K562 (cell line): ENCODE measurements around the gene GPNMB. TPM values are rescaled to one million over a fixed set of nuclear protein-coding genes. Genes with fewer than 3 reads are reported as not detected.

ENCODE experiments used
- ATAC-seq: fragments of 200-7000 bp; cut with Tn5 transposase; 3 replicates; pipeline ENCODE4 v1.9.1; 2020; ENCODE audit warnings: moderate library complexity
- BruUV-seq: library from RNA; stranded (reverse); fragments of 400-500 nt; replicated peaks from 2 replicates; lab custom pipeline; 2021; lab: Mats Ljungman, UMichigan
- CTCF ChIA-PET: fragments of 300-600 bp; formaldehyde crosslinking; extraction: SDS; loops from one replicate; lab custom pipeline; 2021; ENCODE audit warnings: low intra/inter-chr PET ratio; lab: Yijun Ruan, JAX
- POLR2A ChIA-PET: fragments of 300-600, 350-650 bp; sonication (Branson Sonifier 250); formaldehyde crosslinking; extraction: SDS; loops from one replicate; lab custom pipeline; 2021; ENCODE audit warnings: antibody characterized with exemption, inconsistent platforms; lab: Yijun Ruan, JAX
- DNase-seq, 4 experiments: peaks; one replicate each; pipeline versions ENCODE4 v3.0.0 to v3.0.0-alpha.2; 2011 to 2018; ENCODE audit warnings: low spot score in 3 of 4, mixed read lengths in 3 of 4; ENCODE audit errors: extremely low read depth in 1 of 4
- FAIRE-seq: peaks from 2 replicates; lab custom pipeline; 2011; peaks lifted over from hg19 to GRCh38; lab: Jason Lieb, UNC
- H2AFZ ChIP-seq: 2 replicates; pipeline ENCODE4 v1.6.0; 2011; ENCODE audit warnings: low read depth, low read length, control low read depth, inconsistent platforms
- H3K27ac ChIP-seq: fragments of 200-600 bp; 3 replicates; pipeline ENCODE4 v1.8.0; 2011; ENCODE audit warnings: low read depth, mild to moderate bottlenecking, control low read depth, inconsistent platforms, low read length, moderate library complexity, mixed read lengths; ENCODE audit errors: extremely low read depth
- H3K27me3 ChIP-seq, 2 experiments: fragments of 300-600 bp in 1 of 2; 2 replicates in 1 of 2; 3 replicates in 1 of 2; pipeline versions ENCODE4 v1.6.0 to v1.8.0; 2011; ENCODE audit warnings: inconsistent platforms in 2 of 2, low read length in 2 of 2, mild to moderate bottlenecking in 1 of 2, mixed read lengths in 1 of 2, moderate library complexity in 1 of 2; ENCODE audit not compliant: control insufficient read depth in 2 of 2, insufficient read depth in 2 of 2
- H3K36me3 ChIP-seq: fragments of 300-600 bp; 3 replicates; pipeline ENCODE4 v1.8.0; 2011; ENCODE audit warnings: mild to moderate bottlenecking, low read length, inconsistent platforms; ENCODE audit not compliant: control insufficient read depth, insufficient read depth
- H3K4me1 ChIP-seq, 2 experiments: fragments of 200-600 bp in 1 of 2; replicated peaks in 1 of 2; 2 replicates in 1 of 2; 3 replicates in 1 of 2; pipeline versions ENCODE4 v1.5.1 to v1.8.0; 2011; ENCODE audit warnings: inconsistent platforms in 2 of 2, low read length in 2 of 2, mild to moderate bottlenecking in 1 of 2, mixed read lengths in 1 of 2, moderate library complexity in 1 of 2; ENCODE audit not compliant: control insufficient read depth in 2 of 2, insufficient read depth in 2 of 2
- H3K4me2 ChIP-seq: 2 replicates; pipeline ENCODE4 v1.6.1; 2011; ENCODE audit warnings: low read length, control low read depth, inconsistent platforms, mixed read lengths; ENCODE audit not compliant: insufficient read depth
- H3K4me3 ChIP-seq: fragments of 200-600 bp; sonication (generic), shearing (Covaris generic); 2 replicates; pipeline ENCODE4 v1.5.1; 2016; ENCODE audit warnings: control low read depth, inconsistent platforms
- H3K79me2 ChIP-seq: fragments of 200-600 bp; 3 replicates; pipeline ENCODE4 v1.8.0; 2011; ENCODE audit warnings: low read length, inconsistent platforms; ENCODE audit not compliant: control insufficient read depth, insufficient read depth
- H3K9ac ChIP-seq, 2 experiments: 2 replicates each; pipeline versions ENCODE4 v1.6.0 to v1.6.1; 2011; ENCODE audit warnings: low read depth in 2 of 2, low read length in 2 of 2, control low read depth in 1 of 2, inconsistent platforms in 1 of 2, mild to moderate bottlenecking in 1 of 2, mixed read lengths in 1 of 2; ENCODE audit not compliant: insufficient read depth in 1 of 2
- H3K9me1 ChIP-seq: one replicate; pipeline ENCODE4 v1.6.0; 2011; ENCODE audit warnings: inconsistent platforms, mild to moderate bottlenecking, low read length, moderate library complexity; ENCODE audit not compliant: control insufficient read depth, insufficient read depth
- H3K9me3 ChIP-seq: replicated peaks from 2 replicates; pipeline ENCODE4 v1.5.1; 2011; ENCODE audit warnings: low read depth, low read length, inconsistent platforms; ENCODE audit not compliant: control insufficient read depth, insufficient read depth
- H4K20me1 ChIP-seq: replicated peaks from 2 replicates; pipeline ENCODE4 v1.6.1; 2011; ENCODE audit warnings: low read length, inconsistent platforms, mixed read lengths; ENCODE audit not compliant: control insufficient read depth, insufficient read depth
- ATF1 ChIP-seq, 2 experiments: fragments of 450-650 bp in 1 of 2; IDR thresholded peaks; 2 replicates each; pipeline ENCODE4 v1.6.1; 2016; ENCODE audit warnings: missing compliant biosample characterization in 1 of 2, missing genetic modification characterization in 1 of 2
- BRCA1 ChIP-seq, 2 experiments: fragments of 450-650 bp in 1 of 2; sonication (generic) in 1 of 2; formaldehyde crosslinking in 1 of 2; IDR thresholded peaks; 2 replicates each; pipeline versions ENCODE4 v1.5.0 to v1.6.1; 2017 to 2020; ENCODE audit warnings: mild to moderate bottlenecking in 1 of 2, missing genetic modification reagents in 1 of 2
- KDM1A ChIP-seq, 2 experiments: fragments of 450-650 bp; IDR thresholded peaks; 2 replicates each; pipeline ENCODE4 v1.6.1; 2016; ENCODE audit warnings: mild to moderate bottlenecking in 2 of 2
- MITF ChIP-seq: IDR thresholded peaks from 2 replicates; pipeline ENCODE4 v1.6.1; 2014; ENCODE audit warnings: antibody characterized with exemption
- RCOR1 ChIP-seq, 2 experiments: IDR thresholded peaks; 2 replicates each; pipeline ENCODE4 v1.6.1; 2012; ENCODE audit warnings: low read depth in 2 of 2, low read length in 2 of 2, borderline replicate concordance in 1 of 2, improper control_type of control experiment in 1 of 2
- RUNX1 ChIP-seq: sonication (generic); IDR thresholded peaks from 2 replicates; pipeline ENCODE4 v1.6.1; 2016; ENCODE audit warnings: antibody characterized with exemption, low read depth
- SREBF2 ChIP-seq: sonication (generic); formaldehyde crosslinking; IDR thresholded peaks from 2 replicates; pipeline ENCODE4 v1.4.0; 2020; ENCODE audit warnings: mild to moderate bottlenecking, missing genetic modification reagents
- THRA ChIP-seq: fragments of 450-650 bp; IDR thresholded peaks from 2 replicates; pipeline ENCODE4 v1.6.1; 2017; ENCODE audit warnings: mild to moderate bottlenecking, moderate library complexity
- ZKSCAN3 ChIP-seq: fragments of 250-450 bp; sonication (Bioruptor Pico); IDR thresholded peaks from 2 replicates; pipeline ENCODE4 v1.4.0; 2020
- ZNF561 ChIP-seq: fragments of 450-650 bp; formaldehyde crosslinking; conservative IDR thresholded peaks from 2 replicates; pipeline ENCODE4 v1.4.0; 2020; ENCODE audit warnings: mild to moderate bottlenecking, moderate library complexity
- WGBS: fragments of 100-300 bp; shearing (Covaris generic); methylation state at CpG from one replicate; pipeline ENCODE4 v1.1.6; 2016; ENCODE audit warnings: low coverage, mixed read lengths; ENCODE audit not compliant: insufficient coverage; ENCODE audit errors: missing lambda C conversion rate; 5-methylcytosine and 5-hydroxymethylcytosine counted together
- in situ Hi-C: fragments of 300-500 bp; cut with MboI; formaldehyde crosslinking; loops from 4 replicates; pipeline ENCODE4 v1.15.0; 2018; ENCODE audit warnings: inconsistent platforms, mixed read lengths
- intact Hi-C: fragments of 100-400 bp; cut with micrococcal nuclease; formaldehyde crosslinking; loops from 2 replicates; pipeline ENCODE4 v1.14.2; 2022
- polyA plus RNA-seq, 8 experiments: library from polyadenylated mRNA; depleted of rRNA in 4 of 8; stranded (reverse) in 5 of 8; unstranded in 3 of 8; fragments of >200 nt; fragmentation: Nextera tagmentation in 2 of 8; fragmentation: Illumina TruSeq in 1 of 8; extraction: Ambion mirVana in 2 of 8; extraction: Trizol in 1 of 8; gene quantifications; 2 replicates each; pipeline versions ENCODE4 v1.2.1 to v1.2.3, GENCODE V29; 2011 to 2014; ENCODE audit warnings: inconsistent platforms in 1 of 8, missing spikeins in 1 of 8
- total RNA-seq, 7 experiments: library from RNA; depleted of rRNA in 6 of 7; stranded (reverse); fragments of >200 nt in 6 of 7; fragmentation: Illumina TruSeq in 2 of 7; extraction: Trizol in 2 of 7; gene quantifications; 2 replicates each; pipeline versions ENCODE4 v1.2.1 to v1.2.3, GENCODE V29; 2011 to 2021; ENCODE audit warnings: low replicate concordance in 1 of 7
- TF ChIP-seq, protein P1 (sequence below), 2 experiments: fragments of 250-450 bp in 1 of 2; fragments of 450-650 bp in 1 of 2; sonication (Bioruptor Pico) in 1 of 2; IDR thresholded peaks; 2 replicates each; pipeline versions ENCODE4 v1.6.1 to v1.8.0; 2016 to 2021; ENCODE audit warnings: mild to moderate bottlenecking in 2 of 2, moderate library complexity in 2 of 2, missing compliant biosample characterization in 1 of 2, missing genetic modification characterization in 1 of 2

Gene GPNMB
- total and polyA plus RNA-seq, 9 of the 15 experiments (the other 6 are each of a cell fraction or from before 2014, with no cell fraction given) = 0.15 to 0.72 (median 0.33) TPM

DNA sequence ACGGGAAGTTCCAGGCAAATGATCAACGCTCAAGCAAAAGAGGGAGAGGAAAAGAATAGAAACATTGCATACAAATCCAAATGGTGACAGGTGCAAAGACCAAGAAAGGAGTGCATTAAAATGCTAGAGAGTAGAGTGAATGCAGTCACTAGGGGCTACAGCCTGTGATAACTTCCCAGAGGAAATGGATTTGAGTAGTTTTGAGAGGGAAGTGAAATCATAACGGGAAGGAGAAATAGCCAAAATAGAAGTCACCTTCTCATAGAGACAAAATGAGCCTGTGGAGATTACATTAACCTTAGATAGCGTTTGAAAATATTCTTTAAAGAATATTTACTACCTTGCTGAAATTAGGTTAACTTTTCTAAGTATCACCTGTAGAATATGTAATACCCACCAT lies 38.3 kb upstream of the GPNMB start:
- no peak overlapping the region for H3K27ac ChIP-seq
- no peak overlapping the region for H3K4me3 ChIP-seq
- H3K27me3 ChIP-seq = no peaks in the 10 kb centered on the region
- no peaks in the 10 kb centered on the region for H3K79me2 ChIP-seq
- no peak overlapping the region for H3K4me2 ChIP-seq
- H3K9me3 ChIP-seq = no peaks in the 10 kb centered on the region
- CTCF ChIA-PET = no interaction called here
- ATAC-seq = no peak
- no TSS peak for BruUV-seq
- in situ Hi-C loops = no loop called here
- no peak for TF ChIP-seq THRA
- no peak for TF ChIP-seq ZKSCAN3 (CRISPR knock-in tag)
- no peak for TF ChIP-seq SREBF2 (CRISPR knock-in tag)
- TF ChIP-seq RCOR1 (IDR thresholded peaks at IDR 0.05; ENCODE audit: borderline replicate concordance in 1 of 2, low read depth in 2 of 2, low read length in 2 of 2) = no peak
- no peak for TF ChIP-seq BRCA1 (IDR thresholded peaks at IDR 0.05)
- TF ChIP-seq BRCA1 (CRISPR knock-in tag; IDR thresholded peaks at IDR 0.05) = no peak
- no peak for TF ChIP-seq MITF
- TF ChIP-seq, protein P1, sequence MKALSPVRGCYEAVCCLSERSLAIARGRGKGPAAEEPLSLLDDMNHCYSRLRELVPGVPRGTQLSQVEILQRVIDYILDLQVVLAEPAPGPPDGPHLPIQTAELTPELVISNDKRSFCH (CRISPR knock-in tag; IDR thresholded peaks at IDR 0.05) = no peak
- TF ChIP-seq, protein P1 (tag; IDR thresholded peaks at IDR 0.05) = no peak
- TF ChIP-seq RUNX1 = no peak
- TF ChIP-seq KDM1A (IDR thresholded peaks at IDR 0.05) = no peak
- no peak for TF ChIP-seq ZNF561 (CRISPR knock-in tag)
- TF ChIP-seq ATF1 (CRISPR knock-in tag; IDR thresholded peaks at IDR 0.05) = no peak
- TF ChIP-seq ATF1 (tag; IDR thresholded peaks at IDR 0.05) = no peak
- TF ChIP-seq, all 486 proteins: peak for 0
- no peaks in the 10 kb centered on the region for H3K36me3 ChIP-seq
- no peaks in the 10 kb centered on the region for H4K20me1 ChIP-seq
- 37% methylated on average over 4 of the region's 4 CpGs for WGBS
- DNase-seq (no peak), FAIRE-seq (no peak)
- no peaks in the 10 kb centered on the region for H3K9me1 ChIP-seq
- H2AFZ ChIP-seq = no peak overlapping the region
- H3K9ac ChIP-seq = no peak overlapping the region
- intact Hi-C loops = no loop called here
- peaks cover 0 to 3% of the 10 kb centered on the region in 2 experiments; a peak in 2 of 5 replicates for H3K4me1 ChIP-seq
- POLR2A ChIA-PET = no interaction called here
